Stimulated activated CD8-positive, alpha-beta memory T cell treated with anti-CD3 and anti-CD28 coated beads, Interleukin-12 subunit alpha, Interleukin-12 subunit beta, amount 100 ng/mL, for 1 hour (primary cell): ENCODE data around the gene NTM.
A peak's percentile ranks its signal among the peaks of the same experiment; 100 is the strongest.

ENCODE experiments used
- DNase-seq: peaks from one replicate; pipeline ENCODE4 v3.0.0-alpha.2; 2020; ENCODE audit warnings: low read depth

NTM gene

GRCh38 chr11:131687291-131688047 is 317.1 kb downstream of the NTM start:
- no peak for DNase-seq

GRCh38 chr11:131688048-131688693 is 317.8 kb downstream of the NTM start:
- DNase-seq = no peak

GRCh38 chr11:131689049-131689925 is 318.9 kb downstream of the NTM start:
- DNase-seq = no peak

- DNase-seq = no peak
Observed at GRCh38 chr11:131690362-131690761, 319.9 kb downstream of the NTM start.

GRCh38 chr11:131690776-131691175 is 320.4 kb downstream of the NTM start:
- DNase-seq = no peak

GRCh38 chr11:131691181-131692041 is 321.0 kb downstream of the NTM start:
- DNase-seq = no peak

GRCh38 chr11:131692151-131692550 is 321.7 kb downstream of the NTM start:
- DNase-seq = no peak

- no peak for DNase-seq
Observed at GRCh38 chr11:131692961-131693360, 322.5 kb downstream of the NTM start.

- no peak for DNase-seq
Observed at GRCh38 chr11:131693756-131694155, 323.3 kb downstream of the NTM start.

- peak; percentile 11 for DNase-seq
Observed at GRCh38 chr11:131694526-131695424, 324.4 kb downstream of the NTM start.

- DNase-seq = no peak
Observed at GRCh38 chr11:131695889-131696429, 325.5 kb downstream of the NTM start.

- no peak for DNase-seq
Observed at GRCh38 chr11:131696690-131697089, 326.3 kb downstream of the NTM start.

GRCh38 chr11:131703311-131703710 is 332.9 kb downstream of the NTM start:
- DNase-seq = no peak

- DNase-seq = no peak
Observed at GRCh38 chr11:131704682-131705081, 334.3 kb downstream of the NTM start.

GRCh38 chr11:131710511-131710910 is 340.1 kb downstream of the NTM start:
- no peak for DNase-seq

GRCh38 chr11:131712897-131713296 is 342.5 kb downstream of the NTM start:
- DNase-seq = no peak

- no peak for DNase-seq
Observed at GRCh38 chr11:131713529-131714134, 343.2 kb downstream of the NTM start.

- no peak for DNase-seq
Observed at GRCh38 chr11:131717616-131718015, 347.2 kb downstream of the NTM start.

GRCh38 chr11:131723088-131723487 is 352.7 kb downstream of the NTM start:
- DNase-seq = no peak

GRCh38 chr11:131724436-131724975 is 354.1 kb downstream of the NTM start:
- no peak for DNase-seq
